KOPT-K1 (cell line): ENCODE data around the gene CHAF1A.

Experiments used
- H3K27ac ChIP-seq: fragments of 200-600 bp; sonication (generic); 2 replicates; pipeline ENCODE4 v1.5.1; 2016; ENCODE audit warnings: antibody characterized with exemption, mild to moderate bottlenecking, low read depth, low read length; ENCODE audit not compliant: poor library complexity, severe bottlenecking
- H3K36me3 ChIP-seq: fragments of 200-600 bp; sonication (generic); 2 replicates; pipeline ENCODE4 v1.5.1; 2017; ENCODE audit warnings: antibody characterized with exemption, mild to moderate bottlenecking, low read length, moderate library complexity; ENCODE audit not compliant: insufficient read depth
- H3K9me3 ChIP-seq: fragments of 200-600 bp; sonication (generic); 2 replicates; pipeline ENCODE4 v1.5.1; 2017; ENCODE audit warnings: antibody characterized with exemption, low read length, mild to moderate bottlenecking; ENCODE audit not compliant: insufficient read depth, poor library complexity, severe bottlenecking

Gene CHAF1A

DNA sequence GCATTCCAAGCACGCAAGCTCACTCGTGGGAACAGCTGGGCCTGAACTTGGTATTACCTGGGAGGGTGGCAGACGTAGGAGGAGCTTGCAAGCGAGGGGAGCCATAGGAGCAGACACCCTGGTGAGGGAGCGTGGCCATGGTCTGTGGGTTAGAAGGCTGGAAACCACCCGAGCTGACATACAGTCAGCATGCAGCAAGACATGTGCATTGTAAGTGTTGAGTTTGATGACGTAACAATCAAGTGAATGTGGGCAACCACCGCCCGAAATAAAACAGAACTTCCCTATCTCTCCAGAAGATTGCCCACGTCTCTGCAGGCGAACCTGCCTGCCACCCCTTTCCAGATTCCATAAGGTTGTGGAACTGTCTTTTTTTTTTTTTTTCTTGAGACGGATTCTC, 28.3 kb downstream of the CHAF1A start:
- H3K36me3 ChIP-seq: peaks cover 96% of the 10 kb centered on the region

DNA sequence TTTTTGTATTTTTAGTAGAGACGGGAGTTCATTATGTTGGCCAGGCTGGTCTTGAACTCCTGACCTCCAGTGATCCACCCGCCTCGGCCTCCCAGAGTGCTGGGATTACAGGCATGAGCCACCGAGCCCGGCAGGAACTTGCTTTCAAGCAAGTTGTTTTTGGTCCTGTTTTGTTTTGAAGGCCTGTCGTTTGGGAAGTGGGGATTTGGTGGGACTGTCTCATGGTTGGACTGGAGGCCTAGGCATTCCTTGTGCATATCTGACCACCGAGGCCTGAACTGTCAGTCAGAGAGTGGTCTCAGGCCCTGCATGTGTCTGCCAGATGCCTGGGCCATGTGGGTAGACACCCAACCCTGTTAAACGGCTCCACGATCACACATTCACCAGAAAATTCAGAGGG, 28.9 kb downstream of the CHAF1A start:
- no peak overlapping the region for H3K27ac ChIP-seq
- H3K36me3 ChIP-seq: peaks cover 96% of the 10 kb centered on the region
- H3K9me3 ChIP-seq: no peaks in the 10 kb centered on the region

More for the DNA sequence above, 28.3 kb downstream of the CHAF1A start:
- Histone ChIP-seq H3K27ac (no peak overlapping the region), H3K9me3 (no peaks in the 10 kb centered on the region)

DNA sequence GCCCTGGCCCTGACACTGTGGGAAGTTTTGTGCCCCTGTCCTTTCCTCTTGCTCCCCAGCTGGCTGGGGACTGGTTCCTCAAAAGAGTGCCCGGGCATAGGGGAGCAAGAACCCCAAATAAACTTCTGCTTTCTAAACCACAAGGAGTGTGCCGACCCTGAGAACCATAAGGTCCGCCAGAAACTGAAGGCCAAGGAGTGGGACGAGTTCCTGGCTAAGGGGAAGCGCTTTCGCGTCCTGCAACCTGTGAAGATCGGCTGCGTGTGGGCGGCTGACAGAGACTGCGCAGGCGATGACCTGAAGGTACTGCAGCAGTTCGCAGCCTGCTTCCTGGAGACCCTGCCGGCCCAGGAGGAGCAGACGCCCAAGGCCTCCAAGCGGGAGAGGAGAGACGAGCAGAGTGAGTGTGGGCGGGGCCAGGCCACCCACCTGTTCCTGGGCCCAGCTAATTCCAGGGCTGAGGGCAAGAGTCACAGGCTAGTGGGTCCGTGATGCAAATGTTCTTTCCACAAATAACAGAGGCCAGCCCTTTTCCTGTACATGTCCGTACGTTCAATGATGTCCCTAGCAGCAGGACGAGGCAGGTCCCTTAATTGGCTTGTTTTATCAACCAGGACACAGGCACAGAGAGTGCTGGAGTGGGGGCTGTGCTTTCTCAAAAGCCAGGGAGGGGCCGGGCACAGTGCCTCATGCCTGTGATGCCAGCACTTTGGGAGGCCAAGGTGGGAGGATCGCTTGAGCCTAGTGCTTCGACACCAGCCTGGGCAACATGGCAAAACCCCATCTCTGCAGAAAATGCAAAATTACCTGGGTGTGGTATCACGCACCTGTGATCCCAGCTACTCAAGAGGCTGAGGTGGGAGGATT, 29.6 kb downstream of the CHAF1A start:
- Histone ChIP-seq H3K27ac (no peak overlapping the region), H3K36me3 (peaks cover 96% of the 10 kb centered on the region), H3K9me3 (no peaks in the 10 kb centered on the region)

DNA sequence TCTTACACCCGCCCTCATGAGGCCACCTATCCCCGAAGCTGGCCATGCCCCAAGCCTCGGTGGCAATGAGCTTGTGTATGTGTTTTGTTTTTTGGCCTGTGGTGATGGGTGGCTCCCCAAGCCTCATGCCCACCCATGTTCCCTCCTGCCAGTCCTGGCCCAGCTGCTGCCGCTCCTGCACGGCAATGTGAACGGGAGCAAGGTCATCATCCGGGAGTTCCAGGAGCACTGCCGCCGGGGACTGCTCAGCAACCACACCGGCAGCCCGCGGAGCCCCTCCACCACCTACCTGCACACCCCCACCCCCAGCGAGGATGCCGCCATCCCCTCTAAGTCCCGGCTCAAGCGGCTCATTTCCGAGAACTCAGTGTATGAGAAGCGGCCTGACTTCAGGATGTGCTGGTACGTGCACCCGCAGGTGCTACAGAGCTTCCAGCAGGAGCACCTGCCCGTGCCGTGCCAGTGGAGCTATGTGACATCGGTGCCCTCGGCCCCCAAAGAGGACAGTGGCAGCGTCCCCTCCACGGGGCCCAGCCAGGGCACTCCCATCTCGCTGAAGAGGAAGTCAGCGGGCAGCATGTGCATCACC, 30.6 kb downstream of the CHAF1A start:
- Histone ChIP-seq H3K27ac (no peak overlapping the region), H3K36me3 (peaks cover 99% of the 10 kb centered on the region)

DNA sequence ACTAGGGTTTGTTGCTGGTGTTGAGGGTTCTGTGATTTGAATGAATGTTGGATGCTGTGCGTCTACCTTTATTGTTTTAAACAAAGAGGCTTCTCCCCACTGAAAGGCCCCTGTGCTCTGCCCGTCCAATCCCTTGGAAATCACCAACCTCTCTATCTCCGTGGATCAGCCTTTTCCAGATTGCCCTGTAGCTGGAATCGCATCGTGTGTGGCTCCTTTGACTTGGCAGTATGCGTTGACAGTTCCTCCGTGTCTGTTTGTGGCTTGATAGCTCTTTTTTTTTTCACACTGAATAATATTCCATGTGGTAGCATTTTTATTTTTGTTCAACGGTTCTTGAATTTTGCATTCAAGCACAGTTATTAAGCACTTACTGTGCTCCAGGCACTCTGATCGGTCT, 32.0 kb downstream of the CHAF1A start:
- H3K27ac ChIP-seq: no peak overlapping the region
- no peaks in the 10 kb centered on the region for H3K9me3 ChIP-seq
- peaks cover 99% of the 10 kb centered on the region for H3K36me3 ChIP-seq

More for the DNA sequence above, 30.6 kb downstream of the CHAF1A start:
- no peaks in the 10 kb centered on the region for H3K9me3 ChIP-seq

DNA sequence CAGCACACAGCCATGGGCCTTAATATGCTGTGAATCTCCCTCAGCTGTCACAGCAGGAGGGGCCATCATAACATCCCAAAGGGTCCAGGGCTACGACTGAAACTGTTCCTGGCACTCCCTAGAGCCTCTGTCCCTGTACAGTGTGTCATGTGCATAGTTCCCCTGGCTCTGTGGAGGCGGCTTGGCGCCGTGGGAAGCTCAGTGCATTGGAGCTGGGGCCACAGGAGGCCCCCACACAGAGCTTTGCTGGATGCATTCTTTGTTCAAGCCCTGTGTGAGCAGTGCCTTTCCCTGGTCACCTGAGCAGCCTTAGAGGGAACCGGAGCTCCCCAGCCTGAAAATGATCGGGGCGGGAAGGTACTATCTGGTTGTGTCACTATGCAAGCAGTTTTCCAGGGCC, 33.8 kb downstream of the CHAF1A start:
- no peaks in the 10 kb centered on the region for H3K9me3 ChIP-seq
- peaks cover 97% of the 10 kb centered on the region for H3K36me3 ChIP-seq

DNA sequence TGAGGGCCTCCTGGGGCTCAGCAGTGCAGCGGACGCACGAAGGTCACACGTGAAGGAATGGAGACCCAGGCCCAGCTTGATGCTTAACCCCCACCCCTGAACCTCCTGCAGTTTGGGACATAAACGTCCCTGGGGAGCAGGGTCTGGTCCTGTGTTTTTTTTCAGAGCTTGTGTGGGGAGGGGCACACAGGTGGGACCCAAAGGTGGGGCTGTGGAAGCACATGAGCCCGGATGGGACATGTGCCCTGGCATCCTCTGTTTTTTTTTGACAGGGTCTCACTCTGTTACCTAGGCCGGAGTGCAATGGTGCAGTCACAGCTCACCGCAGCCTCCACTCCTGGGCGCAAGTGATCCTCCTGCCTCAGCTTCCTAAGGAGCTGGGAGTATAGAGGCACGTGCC, 34.7 kb downstream of the CHAF1A start:
- Histone ChIP-seq H3K36me3 (peaks cover 93% of the 10 kb centered on the region), H3K9me3 (no peaks in the 10 kb centered on the region), H3K27ac (no peak overlapping the region)

More for the DNA sequence above, 33.8 kb downstream of the CHAF1A start:
- no peak overlapping the region for H3K27ac ChIP-seq

DNA sequence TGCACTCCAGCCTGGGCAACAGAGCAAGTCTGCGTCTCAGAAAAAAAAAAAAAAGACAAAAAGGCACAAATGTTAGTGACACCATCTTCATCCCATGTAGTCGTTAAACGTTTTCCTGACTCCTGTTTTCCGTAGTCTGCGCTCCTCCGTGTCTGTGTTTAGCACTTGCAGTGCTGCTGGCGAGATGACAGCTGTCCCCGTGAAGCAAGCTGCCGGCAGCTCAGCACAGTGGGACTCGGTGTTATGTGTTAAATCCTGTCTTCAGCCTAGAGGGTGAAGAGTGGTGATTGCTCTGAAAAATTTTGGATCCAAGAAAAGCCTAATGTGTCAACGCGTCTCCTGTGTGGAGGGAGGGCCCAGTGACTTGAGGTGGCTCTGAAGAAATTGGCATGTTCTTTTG, 36.8 kb downstream of the CHAF1A start:
- Histone ChIP-seq H3K36me3 (peaks cover 92% of the 10 kb centered on the region), H3K9me3 (no peaks in the 10 kb centered on the region), H3K27ac (no peak overlapping the region)

DNA sequence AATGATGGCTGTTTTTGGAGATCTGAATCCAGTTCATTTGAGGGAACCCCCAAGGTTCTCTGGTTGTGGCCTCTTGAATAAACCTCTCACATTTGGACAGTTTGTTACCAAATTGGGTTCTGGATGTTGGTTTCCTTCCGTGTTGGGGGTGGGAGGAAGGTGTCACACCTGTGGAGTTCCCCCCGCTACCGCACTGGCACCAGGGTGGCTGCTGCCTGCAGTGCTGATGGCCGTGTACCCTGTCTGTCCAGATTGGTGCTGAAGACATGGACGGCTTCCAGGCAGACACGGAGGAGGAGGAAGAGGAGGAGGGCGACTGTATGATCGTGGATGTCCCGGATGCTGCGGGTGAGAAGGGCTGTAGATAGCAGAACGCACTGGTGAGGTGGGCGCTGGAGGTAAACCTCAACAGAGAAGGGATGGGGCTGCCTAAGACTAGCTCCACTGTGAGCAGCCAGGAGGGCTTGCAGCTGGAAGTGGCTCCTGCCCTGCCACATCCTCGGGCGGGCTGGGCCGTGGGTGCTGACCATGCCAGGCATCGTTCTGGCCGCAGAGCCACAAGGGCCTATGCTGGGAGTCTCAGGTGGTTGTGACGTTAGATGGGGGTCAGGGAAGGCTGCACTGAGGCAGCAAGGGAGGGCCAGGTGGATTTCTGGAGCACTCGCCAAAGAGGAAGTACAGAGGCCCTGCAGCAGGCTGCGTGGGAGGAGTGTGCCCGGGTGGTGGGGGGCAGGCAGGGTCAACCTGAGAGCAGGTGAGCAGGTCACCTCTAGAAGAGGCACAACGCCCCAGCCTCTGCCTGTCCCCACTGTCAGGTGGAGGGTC, 39.8 kb downstream of the CHAF1A start:
- H3K27ac ChIP-seq: no peak overlapping the region
- H3K9me3 ChIP-seq: no peaks in the 10 kb centered on the region
- H3K36me3 ChIP-seq: peaks cover 92% of the 10 kb centered on the region

DNA sequence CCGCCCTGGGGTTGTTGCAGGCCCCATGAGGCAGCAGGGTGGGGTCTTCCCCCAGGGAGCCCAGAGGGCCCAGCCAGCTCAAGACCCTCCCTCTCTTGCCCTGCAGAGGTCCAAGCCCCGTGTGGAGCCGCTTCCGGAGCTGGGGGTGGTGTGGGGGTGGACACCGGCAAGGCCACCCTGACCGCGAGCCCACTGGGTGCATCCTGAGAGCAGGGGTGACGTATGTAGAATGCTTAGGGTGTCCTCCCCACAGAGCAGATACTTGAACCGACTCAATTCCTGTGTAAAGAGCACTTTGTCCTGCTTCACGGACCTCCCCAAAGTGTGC, 40.3 kb downstream of the CHAF1A start:
- peaks cover 93% of the 10 kb centered on the region for H3K36me3 ChIP-seq
- no peaks in the 10 kb centered on the region for H3K9me3 ChIP-seq
- no peak overlapping the region for H3K27ac ChIP-seq

DNA sequence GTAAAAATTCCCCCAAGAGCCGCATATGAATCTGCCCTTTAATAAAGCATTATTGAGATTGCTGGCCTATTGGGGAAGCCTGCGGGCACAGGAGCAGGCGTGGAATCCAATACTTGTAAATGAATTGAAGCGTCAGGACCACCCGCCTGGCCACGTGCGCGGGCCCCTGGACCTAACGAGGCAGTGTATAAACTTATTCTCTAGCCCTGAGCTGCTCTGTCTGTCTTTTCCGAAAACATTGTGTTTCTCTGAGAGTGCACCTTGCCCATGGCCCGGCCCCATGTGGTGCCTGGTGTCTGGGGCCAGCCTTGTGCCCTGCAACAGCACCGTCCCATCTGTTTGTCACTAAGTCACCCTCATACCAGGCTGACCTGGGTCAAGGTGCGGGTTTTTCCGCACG, 40.7 kb downstream of the CHAF1A start:
- no peak overlapping the region for H3K27ac ChIP-seq
- H3K36me3 ChIP-seq: peaks cover 93% of the 10 kb centered on the region
- no peaks in the 10 kb centered on the region for H3K9me3 ChIP-seq

DNA sequence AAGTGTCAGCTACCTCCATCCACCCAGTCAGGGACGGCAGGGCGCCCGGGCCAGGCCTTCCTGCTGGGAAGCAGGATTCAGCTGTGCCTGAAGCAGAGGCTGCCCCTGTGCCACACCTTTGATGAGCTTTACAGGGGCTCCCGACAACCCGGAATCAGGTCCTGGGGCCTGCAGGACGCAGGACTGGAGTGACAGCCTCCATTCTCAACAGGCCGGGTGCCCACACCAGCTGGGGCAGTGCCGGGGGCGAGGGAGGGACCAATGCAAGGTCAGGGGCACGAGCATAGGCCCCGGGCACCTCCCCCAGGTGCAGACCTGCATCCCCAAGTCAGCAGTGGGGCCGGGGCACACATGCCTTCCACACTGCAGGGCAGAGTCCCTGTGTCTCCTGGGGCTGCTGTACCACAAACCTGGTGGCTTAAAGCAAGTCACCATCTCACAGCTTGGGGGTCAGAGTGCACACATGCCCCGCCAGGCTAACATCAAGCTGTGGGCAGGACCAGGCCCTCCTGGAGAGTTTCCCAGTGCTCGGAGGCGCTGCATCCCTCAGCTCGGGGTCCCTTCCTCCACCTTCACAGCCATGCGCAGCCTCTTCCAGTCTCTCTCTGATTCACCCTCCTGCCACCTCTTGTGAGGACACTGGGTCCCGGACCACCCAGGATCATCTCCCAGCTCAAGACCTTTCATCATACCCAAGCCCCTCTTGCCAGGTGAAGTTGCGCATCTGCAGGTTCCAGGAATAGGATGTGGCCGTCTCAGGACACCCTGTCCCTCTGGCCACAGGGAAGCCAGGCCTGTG, 41.7 kb downstream of the CHAF1A start:
- Histone ChIP-seq H3K9me3 (no peaks in the 10 kb centered on the region), H3K27ac (no peak overlapping the region), H3K36me3 (peaks cover 93% of the 10 kb centered on the region)

DNA sequence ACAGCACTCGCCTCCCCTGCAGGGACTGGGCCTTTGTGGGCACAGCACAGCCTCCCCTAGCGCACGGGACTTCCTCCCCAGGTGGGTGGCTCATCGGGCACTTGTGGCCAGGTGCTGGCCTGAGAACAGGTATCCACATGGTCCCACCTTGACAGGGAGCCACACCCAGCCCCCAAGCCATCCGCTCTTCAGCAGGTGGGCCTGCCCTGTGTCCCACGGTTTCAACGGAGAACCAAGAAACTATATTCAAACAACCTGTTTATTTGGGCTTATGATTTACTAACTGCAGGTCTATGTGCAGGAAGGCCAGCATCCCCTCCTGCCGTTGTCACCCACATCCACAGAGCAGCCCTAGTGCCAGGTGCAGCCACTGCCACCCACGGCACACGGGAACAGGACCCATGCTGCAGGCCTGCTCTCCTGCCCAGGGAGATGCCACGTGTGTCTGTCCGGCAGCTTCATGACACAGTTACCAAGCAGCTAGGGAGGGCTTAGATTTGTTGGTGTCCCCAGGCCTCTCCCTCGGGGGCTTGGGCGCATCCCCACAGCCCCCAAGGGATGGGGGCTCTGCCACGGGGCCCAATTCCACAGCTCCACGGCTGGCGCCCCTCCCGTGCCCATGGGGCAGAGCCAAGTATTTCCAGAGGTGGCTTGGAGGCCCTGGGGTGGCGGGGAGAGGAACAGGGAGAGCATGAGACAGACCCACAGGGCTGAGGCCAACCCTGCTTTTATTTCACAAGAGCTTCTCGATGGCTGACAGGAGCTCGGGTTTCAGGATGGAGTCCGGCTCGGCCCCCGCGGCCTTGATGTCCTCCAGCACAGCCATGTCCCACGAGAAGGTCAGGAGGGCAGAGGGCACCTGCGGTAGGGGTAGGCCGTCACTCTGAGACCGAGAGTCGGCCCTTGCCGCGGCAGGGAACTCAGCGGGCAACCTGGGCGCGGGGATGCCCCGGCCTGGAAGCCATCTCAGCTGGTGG, 42.6 kb downstream of the CHAF1A start:
- Histone ChIP-seq H3K9me3 (no peaks in the 10 kb centered on the region), H3K36me3 (peaks cover 93% of the 10 kb centered on the region), H3K27ac (no peak overlapping the region)
